GM12878 (cell line): Measurements from ENCODE around the gene PROSER2. TPM values are rescaled to one million over a fixed set of nuclear protein-coding genes. Genes with fewer than 3 reads are reported as not detected.

Experiments used
- CUX1 ChIP-seq: IDR thresholded peaks from 2 replicates; pipeline ENCODE4 v1.6.1; 2012; ENCODE audit warnings: improper control_type of control experiment, low read depth, low read length; ENCODE audit not compliant: insufficient replicate concordance
- POU2F2 ChIP-seq: IDR thresholded peaks from 3 replicates; pipeline ENCODE4 v1.6.1; 2011; ENCODE audit warnings: low read depth, mild to moderate bottlenecking, low read length, borderline replicate concordance
- ZBED1 ChIP-seq: IDR thresholded peaks from 2 replicates; pipeline ENCODE4 v1.6.1; 2016; ENCODE audit warnings: borderline replicate concordance
- polyA plus RNA-seq, 11 experiments: library from polyadenylated mRNA; depleted of rRNA in 4 of 11; unstranded in 6 of 11; stranded (reverse) in 5 of 11; fragments of >200 nt; fragmentation: Nextera tagmentation in 4 of 11; fragmentation: Illumina TruSeq in 1 of 11; extraction: Ambion mirVana in 4 of 11; extraction: Trizol in 1 of 11; gene quantifications; 1 replicate in 1 of 11; 2 replicates in 10 of 11; pipeline versions ENCODE4 v1.2.1 to v1.2.3, GENCODE V29; 2011 to 2016; ENCODE audit warnings: inconsistent platforms in 2 of 11, missing spikeins in 2 of 11, low read depth in 1 of 11
- total RNA-seq, 4 experiments: library from RNA; depleted of rRNA in 3 of 4; stranded (reverse); fragments of >200 nt in 3 of 4; fragmentation: Illumina TruSeq in 1 of 4; extraction: Trizol in 1 of 4; gene quantifications; 2 replicates each; pipeline versions ENCODE4 v1.2.1 to v1.2.3, GENCODE V29; 2013 to 2021
- TF ChIP-seq, protein P1 (sequence below): fragments of 450-650 bp; IDR thresholded peaks from 2 replicates; pipeline ENCODE4 v1.6.1; 2017; ENCODE audit warnings: mild to moderate bottlenecking, low read depth, inconsistent platforms; ENCODE audit not compliant: poor library complexity, severe bottlenecking

The PROSER2 gene
- total and polyA plus RNA-seq, 10 of the 15 experiments (the other 5 are each of a cell fraction or from before 2014, with no cell fraction given): 0.04 to 0.25 (median 0.07) TPM; not detected in 6

DNA sequence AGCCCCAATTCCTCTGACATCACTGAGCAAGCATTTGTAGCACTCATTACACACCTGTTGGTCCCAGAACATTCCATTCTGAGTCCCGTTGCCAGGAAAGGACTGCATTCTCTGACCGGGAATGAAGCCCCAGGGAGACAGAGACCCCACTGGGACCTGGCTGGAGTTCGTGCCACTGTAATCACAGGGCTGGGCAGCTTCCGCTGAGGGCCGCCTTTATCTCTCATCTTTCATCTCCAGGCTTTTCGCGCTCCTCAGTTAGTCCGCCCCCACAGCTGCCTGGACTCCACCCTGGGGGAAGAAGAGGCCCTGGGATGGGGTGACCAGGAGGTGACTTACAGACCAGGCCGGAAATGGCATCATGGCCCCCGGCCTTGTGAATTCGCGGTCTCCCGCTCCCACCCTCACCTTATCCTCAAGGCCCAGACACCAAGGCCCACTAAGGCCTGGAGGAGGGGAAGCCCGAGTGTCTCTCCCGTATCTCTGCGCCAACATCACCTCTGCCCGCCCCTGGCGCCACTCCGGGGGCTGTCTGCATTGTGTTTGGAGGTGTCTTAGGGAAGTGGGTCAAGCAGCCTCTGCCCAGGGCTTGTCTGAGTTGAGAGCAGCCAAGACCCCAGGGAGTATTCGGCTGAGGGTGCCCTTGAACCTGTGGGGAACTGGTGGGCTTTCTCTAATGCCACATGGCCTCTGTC is 75.4 kb downstream of the PROSER2 start (continued):
- TF ChIP-seq CUX1 (no peak), POU2F2 (no peak), ZBED1 (no peak)
- TF ChIP-seq, protein P1, sequence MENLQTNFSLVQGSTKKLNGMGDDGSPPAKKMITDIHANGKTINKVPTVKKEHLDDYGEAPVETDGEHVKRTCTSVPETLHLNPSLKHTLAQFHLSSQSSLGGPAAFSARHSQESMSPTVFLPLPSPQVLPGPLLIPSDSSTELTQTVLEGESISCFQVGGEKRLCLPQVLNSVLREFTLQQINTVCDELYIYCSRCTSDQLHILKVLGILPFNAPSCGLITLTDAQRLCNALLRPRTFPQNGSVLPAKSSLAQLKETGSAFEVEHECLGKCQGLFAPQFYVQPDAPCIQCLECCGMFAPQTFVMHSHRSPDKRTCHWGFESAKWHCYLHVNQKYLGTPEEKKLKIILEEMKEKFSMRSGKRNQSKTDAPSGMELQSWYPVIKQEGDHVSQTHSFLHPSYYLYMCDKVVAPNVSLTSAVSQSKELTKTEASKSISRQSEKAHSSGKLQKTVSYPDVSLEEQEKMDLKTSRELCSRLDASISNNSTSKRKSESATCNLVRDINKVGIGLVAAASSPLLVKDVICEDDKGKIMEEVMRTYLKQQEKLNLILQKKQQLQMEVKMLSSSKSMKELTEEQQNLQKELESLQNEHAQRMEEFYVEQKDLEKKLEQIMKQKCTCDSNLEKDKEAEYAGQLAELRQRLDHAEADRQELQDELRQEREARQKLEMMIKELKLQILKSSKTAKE: no peak
